ENCODE data around the gene F2RL1. TPM values are rescaled to one million over a fixed set of nuclear protein-coding genes. Genes with fewer than 3 reads are reported as not detected.

F2RL1 gene
- total RNA-seq, 2 experiments from 2014 or later: 2.9 to 3.0 TPM

GRCh38 chr5:76789991-76790581, 28.7 kb upstream of the F2RL1 start:
- Mint-ChIP-seq H3K4me3 (no peak overlapping the region), H3K36me3 (ENCODE audit: low read depth) (no peaks in the 10 kb centered on the region), H3K9me3 (no peaks in the 10 kb centered on the region), H3K27me3 (ENCODE audit: low read depth) (no peaks in the 10 kb centered on the region), H3K27ac (peak overlapping the region; percentile 70), H3K4me1 (ENCODE audit: low read depth) (peaks cover 18% of the 10 kb centered on the region)
- intact Hi-C loops (cut with micrococcal nuclease): loop anchor here (1.0 to 5.0 kb wide), 6 partner anchors 29 to 388 kb away; partner anchors contain the start of genes F2RL1 and IQGAP2
- CTCF ChIA-PET: interaction anchor here (0.7 to 1.6 kb wide), 2 partner anchors 15 to 464 kb away, joined by 3 to 9 read pairs; no protein-coding TSS in a partner anchor
- no peak for DNase-seq

DNA sequence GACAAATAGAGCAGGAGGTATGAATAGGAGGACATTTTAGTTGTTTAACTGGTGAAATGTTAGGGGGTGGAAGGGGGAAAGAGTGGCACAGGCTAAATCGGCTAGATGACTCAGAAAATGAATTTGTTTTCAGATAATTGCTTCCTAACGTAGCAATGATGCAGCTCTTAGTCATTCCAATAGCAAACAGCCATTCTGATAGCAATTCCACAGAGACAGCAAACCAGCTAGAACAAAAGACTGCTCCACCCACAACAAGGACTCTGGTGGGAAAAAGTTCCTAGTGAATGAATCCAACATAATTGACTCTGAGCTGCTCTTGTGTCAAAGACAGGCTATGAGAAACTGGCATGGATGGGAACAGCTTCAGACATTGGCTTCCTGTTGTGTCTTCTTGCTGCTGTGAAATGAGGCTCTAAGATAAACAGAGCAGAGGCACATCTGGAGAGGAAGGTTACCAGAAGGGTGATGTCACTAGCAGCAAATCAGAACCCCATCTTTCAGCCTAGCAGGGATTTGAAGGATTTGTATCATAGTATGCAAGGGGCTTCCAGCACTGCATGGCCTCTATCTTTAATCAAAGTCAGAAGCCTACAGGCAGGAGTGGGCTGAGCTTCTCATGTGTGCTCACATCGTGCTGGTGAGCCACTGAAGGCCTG, 28.1 kb upstream of the F2RL1 start:
- Mint-ChIP-seq H3K27ac (peak overlapping the region; percentile 70), H3K4me3 (no peak overlapping the region), H3K9me3 (no peaks in the 10 kb centered on the region), H3K27me3 (ENCODE audit: low read depth) (no peaks in the 10 kb centered on the region), H3K36me3 (ENCODE audit: low read depth) (no peaks in the 10 kb centered on the region), H3K4me1 (ENCODE audit: low read depth) (peaks cover 18% of the 10 kb centered on the region)
- DNase-seq: peak; percentile 49
- CTCF ChIA-PET: interaction anchor here (0.7 to 1.6 kb wide), 2 partner anchors 16 to 465 kb away, joined by 3 to 9 read pairs; no protein-coding TSS in a partner anchor
- intact Hi-C loops (cut with micrococcal nuclease): loop anchor here (1.0 to 5.0 kb wide), 6 partner anchors 28 to 388 kb away; partner anchors contain the start of genes F2RL1 and IQGAP2

DNA sequence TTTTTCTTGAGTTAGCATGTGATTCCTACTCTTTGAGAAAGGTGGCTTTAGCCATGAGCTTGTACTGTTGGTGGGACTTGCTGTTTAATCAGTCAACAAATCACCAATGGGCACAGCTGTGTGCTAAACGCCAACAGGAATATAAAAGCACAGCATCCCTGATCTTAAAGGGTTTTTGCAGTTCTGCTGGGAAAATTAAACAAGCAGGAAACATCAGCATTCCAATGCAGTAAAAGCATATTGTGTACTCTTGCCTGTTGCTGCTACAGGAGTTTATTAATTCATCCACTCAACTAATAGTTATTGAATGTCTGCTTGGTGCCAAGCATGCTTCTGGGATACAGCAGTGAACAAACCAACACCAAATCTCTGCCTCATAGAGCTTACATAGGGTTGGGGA, 27.4 kb upstream of the F2RL1 start:
- no peak overlapping the region for H3K27ac Mint-ChIP-seq
- intact Hi-C loops (cut with micrococcal nuclease): loop anchor here (2.0 to 5.0 kb wide), 4 partner anchors 27 to 389 kb away; partner anchors contain the start of genes F2RL1 and IQGAP2

DNA sequence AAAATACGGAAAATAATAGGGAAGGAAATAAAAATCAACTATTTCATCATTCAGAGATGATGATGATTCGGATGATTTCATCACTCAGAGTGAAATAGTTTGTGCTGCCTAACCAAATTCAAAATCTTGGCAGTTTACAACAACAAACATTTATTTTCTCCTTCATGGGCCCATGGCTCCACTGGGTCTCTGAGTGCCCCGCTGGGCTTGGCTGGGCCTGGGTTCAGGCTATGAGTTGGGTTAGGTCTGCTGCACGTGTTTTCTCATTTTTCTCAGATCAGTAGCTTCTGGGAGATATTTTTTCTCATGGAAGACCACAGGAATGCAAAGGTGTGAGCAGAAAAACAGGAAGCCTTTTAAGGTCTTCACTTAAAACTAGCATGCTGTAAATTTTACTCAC, 24.0 kb upstream of the F2RL1 start:
- H3K36me3 Mint-ChIP-seq (ENCODE audit: low read depth): no peaks in the 10 kb centered on the region
- H3K27ac Mint-ChIP-seq: no peak overlapping the region
- no peaks in the 10 kb centered on the region for H3K27me3 Mint-ChIP-seq (ENCODE audit: low read depth)
- H3K9me3 Mint-ChIP-seq: no peaks in the 10 kb centered on the region
- H3K4me3 Mint-ChIP-seq: no peak overlapping the region
- DNase-seq: no peak
- CTCF ChIA-PET: no interaction called here
- intact Hi-C loops (cut with micrococcal nuclease): loop anchor here (5.0 kb wide), 1 partner anchor 393 kb away; the partner anchor contains the start of gene IQGAP2
- peaks cover 16% of the 10 kb centered on the region for H3K4me1 Mint-ChIP-seq (ENCODE audit: low read depth)

More for the DNA sequence above, 27.4 kb upstream of the F2RL1 start:
- CTCF ChIA-PET: interaction anchor here (1.1 to 1.6 kb wide), 2 partner anchors 17 kb away, joined by 4 to 9 read pairs; no protein-coding TSS in a partner anchor
- Mint-ChIP-seq H3K4me3 (no peak overlapping the region), H3K27me3 (ENCODE audit: low read depth) (no peaks in the 10 kb centered on the region), H3K4me1 (ENCODE audit: low read depth) (peaks cover 18% of the 10 kb centered on the region), H3K36me3 (ENCODE audit: low read depth) (no peaks in the 10 kb centered on the region), H3K9me3 (no peaks in the 10 kb centered on the region)
- DNase-seq: no peak

DNA sequence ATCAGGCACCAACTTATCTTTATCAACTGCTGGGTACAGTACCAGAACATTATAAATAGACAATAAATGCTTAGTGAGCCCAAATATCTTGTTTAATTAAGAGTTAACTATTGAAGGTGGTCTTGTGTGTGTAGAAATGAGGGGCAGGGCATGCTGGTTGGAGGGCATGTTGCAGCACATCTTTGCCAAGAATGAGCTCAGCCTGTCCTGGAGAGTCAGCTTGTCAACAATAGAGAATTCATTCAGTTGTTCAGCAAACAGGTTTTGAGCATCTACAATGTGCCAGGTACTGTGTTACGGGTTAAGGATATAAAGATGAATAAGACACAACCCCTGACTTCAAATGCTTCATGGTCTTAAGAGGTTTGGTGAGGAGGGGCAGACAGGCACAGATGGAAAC, 19.2 kb upstream of the F2RL1 start:
- no peak overlapping the region for H3K27ac Mint-ChIP-seq
- H3K4me3 Mint-ChIP-seq: no peak overlapping the region
- H3K9me3 Mint-ChIP-seq: no peaks in the 10 kb centered on the region
- no peaks in the 10 kb centered on the region for H3K27me3 Mint-ChIP-seq (ENCODE audit: low read depth)
- no peaks in the 10 kb centered on the region for H3K36me3 Mint-ChIP-seq (ENCODE audit: low read depth)
- no peak for DNase-seq
- CTCF ChIA-PET: no interaction called here
- no peaks in the 10 kb centered on the region for H3K4me1 Mint-ChIP-seq (ENCODE audit: low read depth)
- intact Hi-C loops (cut with micrococcal nuclease): no loop called here

DNA sequence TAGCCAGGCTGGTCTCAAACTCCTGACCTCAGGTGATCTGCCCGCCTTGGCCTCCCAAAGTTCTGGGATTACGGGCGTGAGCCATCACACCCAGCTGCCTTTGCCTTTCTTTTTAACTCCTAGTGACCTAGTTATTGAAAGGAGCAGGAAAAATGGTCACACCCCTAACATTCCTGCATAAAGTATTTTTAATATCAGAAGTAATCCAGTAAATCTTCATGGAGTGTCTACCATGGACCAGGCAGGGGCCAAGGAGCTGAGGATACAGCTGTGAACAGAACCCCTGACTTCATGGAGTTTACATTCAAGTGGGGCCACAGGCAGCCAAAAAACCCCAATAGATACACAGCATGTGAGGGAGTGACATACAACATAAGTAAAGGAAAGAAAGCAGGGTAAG, 18.3 kb upstream of the F2RL1 start:
- no peaks in the 10 kb centered on the region for H3K9me3 Mint-ChIP-seq
- H3K4me1 Mint-ChIP-seq (ENCODE audit: low read depth): no peaks in the 10 kb centered on the region
- no peaks in the 10 kb centered on the region for H3K27me3 Mint-ChIP-seq (ENCODE audit: low read depth)
- CTCF ChIA-PET: interaction anchor here (0.8 kb wide), 1 partner anchor 26 kb away, joined by 3 read pairs; no protein-coding TSS in a partner anchor
- DNase-seq: no peak
- H3K27ac Mint-ChIP-seq: no peak overlapping the region
- no peak overlapping the region for H3K4me3 Mint-ChIP-seq
- no peaks in the 10 kb centered on the region for H3K36me3 Mint-ChIP-seq (ENCODE audit: low read depth)
- intact Hi-C loops (cut with micrococcal nuclease): no loop called here

GRCh38 chr5:76801159-76801802, 17.5 kb upstream of the F2RL1 start:
- DNase-seq: no peak
- no peaks in the 10 kb centered on the region for H3K9me3 Mint-ChIP-seq
- no peaks in the 10 kb centered on the region for H3K27me3 Mint-ChIP-seq (ENCODE audit: low read depth)
- H3K4me1 Mint-ChIP-seq (ENCODE audit: low read depth): no peaks in the 10 kb centered on the region
- CTCF ChIA-PET: interaction anchor here (0.8 kb wide), 1 partner anchor 27 kb away, joined by 3 read pairs; no protein-coding TSS in a partner anchor
- intact Hi-C loops (cut with micrococcal nuclease): no loop called here
- H3K36me3 Mint-ChIP-seq (ENCODE audit: low read depth): no peaks in the 10 kb centered on the region
- H3K4me3 Mint-ChIP-seq: no peak overlapping the region
- H3K27ac Mint-ChIP-seq: no peak overlapping the region

- CTCF ChIA-PET: no interaction called here
- Mint-ChIP-seq H3K4me3 (no peak overlapping the region), H3K9me3 (no peaks in the 10 kb centered on the region), H3K27ac (no peak overlapping the region), H3K36me3 (ENCODE audit: low read depth) (no peaks in the 10 kb centered on the region), H3K27me3 (ENCODE audit: low read depth) (no peaks in the 10 kb centered on the region), H3K4me1 (ENCODE audit: low read depth) (no peaks in the 10 kb centered on the region)
- intact Hi-C loops (cut with micrococcal nuclease): no loop called here
- DNase-seq: no peak
Measured at GRCh38 chr5:76801803-76802195, 17.0 kb upstream of the F2RL1 start.

GRCh38 chr5:76804266-76804665, 14.6 kb upstream of the F2RL1 start:
- H3K9me3 Mint-ChIP-seq: no peaks in the 10 kb centered on the region
- H3K4me3 Mint-ChIP-seq: no peak overlapping the region
- intact Hi-C loops (cut with micrococcal nuclease): no loop called here
- H3K27me3 Mint-ChIP-seq (ENCODE audit: low read depth): no peaks in the 10 kb centered on the region
- no peak overlapping the region for H3K27ac Mint-ChIP-seq
- H3K36me3 Mint-ChIP-seq (ENCODE audit: low read depth): no peaks in the 10 kb centered on the region
- CTCF ChIA-PET: interaction anchor here (0.7 kb wide), 1 partner anchor 322 kb away, joined by 4 read pairs; no protein-coding TSS in a partner anchor
- DNase-seq: no peak
- H3K4me1 Mint-ChIP-seq (ENCODE audit: low read depth): no peaks in the 10 kb centered on the region

GRCh38 chr5:76805821-76806505, 12.9 kb upstream of the F2RL1 start:
- Mint-ChIP-seq H3K27me3 (ENCODE audit: low read depth) (no peaks in the 10 kb centered on the region), H3K36me3 (ENCODE audit: low read depth) (no peaks in the 10 kb centered on the region), H3K27ac (no peak overlapping the region), H3K4me1 (ENCODE audit: low read depth) (no peaks in the 10 kb centered on the region), H3K4me3 (no peak overlapping the region), H3K9me3 (no peaks in the 10 kb centered on the region)
- DNase-seq: no peak
- CTCF ChIA-PET: interaction anchor here (0.6 to 0.9 kb wide), 2 partner anchors 35 to 540 kb away, joined by 3 to 4 read pairs; no protein-coding TSS in a partner anchor
- intact Hi-C loops (cut with micrococcal nuclease): no loop called here

DNA sequence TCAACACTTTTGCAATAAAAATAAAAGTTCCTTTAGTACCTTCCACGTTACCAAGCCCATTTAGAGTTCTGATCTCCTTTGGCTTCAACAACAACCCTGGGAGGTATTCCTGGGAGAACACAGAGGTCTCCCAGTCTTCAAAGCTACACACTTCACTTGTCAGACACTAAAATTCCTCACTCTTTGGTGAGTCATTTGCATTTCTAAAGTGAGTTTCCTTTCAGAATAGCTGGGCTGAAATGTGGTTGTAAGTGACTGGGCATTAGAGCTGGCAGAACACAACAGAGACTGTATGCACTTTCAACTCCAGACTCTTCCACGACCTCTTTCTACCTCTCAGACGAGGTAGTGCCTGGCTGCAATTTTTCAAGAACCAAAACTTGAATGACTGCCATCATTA, 11.5 kb upstream of the F2RL1 start:
- CTCF ChIA-PET: interaction anchor here (0.9 kb wide), 1 partner anchor 10 kb away, joined by 4 read pairs; no protein-coding TSS in a partner anchor
- H3K27me3 Mint-ChIP-seq (ENCODE audit: low read depth): no peaks in the 10 kb centered on the region
- no peak overlapping the region for H3K4me3 Mint-ChIP-seq
- no peaks in the 10 kb centered on the region for H3K4me1 Mint-ChIP-seq (ENCODE audit: low read depth)
- no peak for DNase-seq
- intact Hi-C loops (cut with micrococcal nuclease): no loop called here
- H3K27ac Mint-ChIP-seq: no peak overlapping the region
- no peaks in the 10 kb centered on the region for H3K9me3 Mint-ChIP-seq
- no peaks in the 10 kb centered on the region for H3K36me3 Mint-ChIP-seq (ENCODE audit: low read depth)
